ENCODE data around the gene ACP2. TPM values are rescaled to one million over a fixed set of nuclear protein-coding genes. Genes with fewer than 3 reads are reported as not detected.

Gene ACP2
- total RNA-seq, 1 donor from 2014 or later = 22.5 TPM

DNA sequence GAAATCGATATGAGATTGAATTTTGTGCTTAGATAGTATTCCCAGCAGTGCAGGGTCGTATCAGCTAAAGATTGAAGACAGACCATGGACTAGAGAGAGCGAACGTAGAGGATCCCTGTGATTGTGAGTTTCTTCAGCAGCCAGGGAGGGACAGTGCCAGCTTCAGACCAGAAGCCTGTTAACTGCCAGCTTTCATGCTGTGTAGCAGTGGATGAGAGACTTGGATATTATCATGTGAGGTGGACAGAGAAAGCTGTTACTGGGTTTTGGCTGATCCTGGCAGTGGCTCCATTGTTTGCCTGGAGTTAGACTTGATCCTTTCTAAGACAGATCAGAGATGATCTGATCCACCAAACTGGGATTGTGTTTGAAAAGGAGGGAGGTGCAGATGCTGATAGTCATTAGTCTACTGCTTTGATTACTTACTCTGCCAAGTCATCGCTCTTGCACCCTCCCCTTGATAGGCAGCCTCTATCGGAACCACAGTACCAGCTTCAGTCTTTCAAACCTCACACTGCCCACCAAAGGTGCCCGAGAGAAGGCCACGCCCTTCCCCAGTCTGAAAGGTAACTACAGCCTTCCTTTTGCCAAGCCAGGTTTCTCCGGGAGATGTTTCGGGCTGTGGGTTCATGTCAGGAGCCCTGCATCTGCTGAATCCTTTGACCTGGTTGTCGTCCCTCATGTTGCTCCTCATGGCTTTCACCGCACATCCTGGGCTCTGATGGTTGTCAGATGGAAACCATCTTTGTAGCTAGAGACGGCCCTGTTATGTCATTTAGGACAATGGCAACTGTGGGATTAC lies 37.6 kb upstream of the ACP2 start:
- intact Hi-C loops (cut with micrococcal nuclease) = no loop called here
- no peaks in the 10 kb centered on the region for H3K9me3 Mint-ChIP-seq
- TF ChIP-seq, protein P1, sequence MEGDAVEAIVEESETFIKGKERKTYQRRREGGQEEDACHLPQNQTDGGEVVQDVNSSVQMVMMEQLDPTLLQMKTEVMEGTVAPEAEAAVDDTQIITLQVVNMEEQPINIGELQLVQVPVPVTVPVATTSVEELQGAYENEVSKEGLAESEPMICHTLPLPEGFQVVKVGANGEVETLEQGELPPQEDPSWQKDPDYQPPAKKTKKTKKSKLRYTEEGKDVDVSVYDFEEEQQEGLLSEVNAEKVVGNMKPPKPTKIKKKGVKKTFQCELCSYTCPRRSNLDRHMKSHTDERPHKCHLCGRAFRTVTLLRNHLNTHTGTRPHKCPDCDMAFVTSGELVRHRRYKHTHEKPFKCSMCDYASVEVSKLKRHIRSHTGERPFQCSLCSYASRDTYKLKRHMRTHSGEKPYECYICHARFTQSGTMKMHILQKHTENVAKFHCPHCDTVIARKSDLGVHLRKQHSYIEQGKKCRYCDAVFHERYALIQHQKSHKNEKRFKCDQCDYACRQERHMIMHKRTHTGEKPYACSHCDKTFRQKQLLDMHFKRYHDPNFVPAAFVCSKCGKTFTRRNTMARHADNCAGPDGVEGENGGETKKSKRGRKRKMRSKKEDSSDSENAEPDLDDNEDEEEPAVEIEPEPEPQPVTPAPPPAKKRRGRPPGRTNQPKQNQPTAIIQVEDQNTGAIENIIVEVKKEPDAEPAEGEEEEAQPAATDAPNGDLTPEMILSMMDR (IDR thresholded peaks at IDR 0.05) = no peak
- ATAC-seq (ENCODE audit: low read depth) (no peak), DNase-seq (no peak)
- ChIA-PET CTCF (no interaction called here), POLR2A (no interaction called here)
- H3K27me3 Mint-ChIP-seq = no peaks in the 10 kb centered on the region
- peaks cover 94% of the 10 kb centered on the region for H3K36me3 Mint-ChIP-seq (ENCODE audit: low read depth)
- H3K4me1 Mint-ChIP-seq = no peaks in the 10 kb centered on the region
- H3K4me3 Mint-ChIP-seq = no peak overlapping the region
- H3K27ac Mint-ChIP-seq = no peak overlapping the region

DNA sequence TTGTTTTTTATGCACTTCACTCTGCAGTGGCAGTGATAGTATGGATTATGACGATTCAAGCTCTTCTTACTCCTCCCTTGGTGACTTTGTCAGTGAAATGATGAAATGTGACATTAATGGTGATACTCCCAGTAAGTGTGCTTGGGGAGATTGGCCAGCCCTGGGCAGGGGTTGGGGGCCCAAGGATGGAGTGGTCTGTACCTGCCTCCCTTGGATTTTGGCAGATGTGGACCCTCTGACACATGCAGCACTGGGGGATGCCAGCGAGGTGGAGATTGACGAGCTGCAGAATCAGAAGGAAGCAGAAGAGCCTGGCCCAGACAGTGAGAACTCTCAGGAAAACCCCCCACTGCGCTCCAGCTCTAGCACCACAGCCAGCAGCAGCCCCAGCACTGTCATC lies 35.5 kb upstream of the ACP2 start:
- intact Hi-C loops (cut with micrococcal nuclease) = no loop called here
- H3K9me3 Mint-ChIP-seq = no peaks in the 10 kb centered on the region
- ATAC-seq (ENCODE audit: low read depth) (no peak), DNase-seq (no peak)
- H3K4me3 Mint-ChIP-seq = no peak overlapping the region
- ChIA-PET POLR2A (no interaction called here), CTCF (no interaction called here)
- peaks cover 93% of the 10 kb centered on the region for H3K36me3 Mint-ChIP-seq (ENCODE audit: low read depth)
- H3K4me1 Mint-ChIP-seq = no peaks in the 10 kb centered on the region
- H3K27ac Mint-ChIP-seq = no peak overlapping the region
- TF ChIP-seq, protein P1 (IDR thresholded peaks at IDR 0.05) = no peak
- no peaks in the 10 kb centered on the region for H3K27me3 Mint-ChIP-seq

DNA sequence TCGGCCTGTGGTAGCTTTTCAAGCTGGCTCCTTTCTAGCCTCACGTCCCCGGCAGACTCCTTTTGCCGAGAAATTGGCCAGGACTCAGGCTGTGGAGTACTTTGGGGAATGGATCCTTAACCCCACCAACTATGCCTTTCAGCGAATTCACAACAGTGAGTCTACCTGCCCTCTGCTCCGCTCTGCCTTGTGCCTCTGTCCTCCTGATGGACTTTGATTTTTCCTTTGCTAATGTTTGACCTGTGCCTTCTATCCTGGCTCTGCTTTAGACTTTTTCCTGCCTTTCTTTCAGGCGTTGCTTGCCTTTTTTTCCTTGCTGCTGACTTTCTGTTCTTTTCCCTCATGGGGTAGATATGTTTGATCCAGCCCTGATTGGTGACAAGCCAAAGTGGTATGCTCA lies 33.8 kb upstream of the ACP2 start:
- intact Hi-C loops (cut with micrococcal nuclease) = no loop called here
- Mint-ChIP-seq H3K4me3 (no peak overlapping the region), H3K9me3 (no peaks in the 10 kb centered on the region), H3K4me1 (no peaks in the 10 kb centered on the region), H3K36me3 (ENCODE audit: low read depth) (peaks cover 91% of the 10 kb centered on the region), H3K27ac (no peak overlapping the region), H3K27me3 (no peaks in the 10 kb centered on the region)
- no peak for ATAC-seq (ENCODE audit: low read depth)
- POLR2A ChIA-PET = no interaction called here
- TF ChIP-seq, protein P1 (IDR thresholded peaks at IDR 0.05) = no peak
- DNase-seq = no peak
- CTCF ChIA-PET = no interaction called here

DNA sequence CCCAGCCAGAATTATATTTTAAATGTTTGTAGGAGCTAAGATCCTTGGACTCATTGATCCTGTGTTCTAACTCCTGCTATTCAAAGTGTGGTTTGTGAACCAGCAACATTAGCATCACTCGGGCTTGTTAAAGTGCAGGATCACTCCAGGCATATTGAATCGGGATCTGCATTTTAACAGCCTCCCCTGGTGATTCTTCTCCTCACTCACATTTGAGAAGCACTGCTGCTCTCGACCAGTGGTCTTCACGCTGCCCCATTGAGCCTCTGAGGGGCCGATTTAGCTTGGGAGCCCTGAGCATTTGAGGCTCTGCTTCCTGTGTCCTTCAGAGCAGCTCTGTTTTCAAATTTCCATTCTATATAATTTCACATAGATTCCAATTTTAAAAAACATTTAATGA lies 32.2 kb upstream of the ACP2 start:
- Mint-ChIP-seq H3K9me3 (no peaks in the 10 kb centered on the region), H3K27ac (no peak overlapping the region), H3K27me3 (no peaks in the 10 kb centered on the region), H3K4me3 (no peak overlapping the region), H3K36me3 (ENCODE audit: low read depth) (peaks cover 91% of the 10 kb centered on the region), H3K4me1 (no peaks in the 10 kb centered on the region)
- CTCF ChIA-PET = no interaction called here
- ATAC-seq (ENCODE audit: low read depth) = no peak
- intact Hi-C loops (cut with micrococcal nuclease) = no loop called here
- no peak for DNase-seq
- TF ChIP-seq, protein P1 (IDR thresholded peaks at IDR 0.05) = no peak
- POLR2A ChIA-PET = no interaction called here

DNA sequence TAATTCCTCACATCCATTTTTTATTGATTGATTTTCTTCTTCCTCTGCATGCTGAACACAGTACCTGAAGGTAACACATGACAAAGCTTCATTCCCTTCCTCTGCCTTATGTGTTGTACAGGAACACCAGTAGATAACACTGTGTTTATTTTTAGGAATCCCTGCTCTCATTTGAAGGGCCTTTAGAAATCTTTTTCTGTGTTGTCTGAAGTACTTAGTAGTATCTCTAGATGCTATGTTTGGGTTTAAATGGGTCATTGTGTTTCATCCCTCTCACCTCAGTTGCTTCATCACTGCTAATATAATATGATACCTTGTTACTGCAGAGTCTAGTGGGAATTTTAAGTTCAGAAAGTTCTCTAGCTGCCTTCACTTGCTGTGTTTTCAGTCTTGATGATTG lies 31.5 kb upstream of the ACP2 start:
- POLR2A ChIA-PET = interaction anchor here (0.8 kb wide), 1 partner anchor 26 kb away, joined by 3 read pairs; no protein-coding TSS in a partner anchor
- no peak overlapping the region for H3K27ac Mint-ChIP-seq
- peaks cover 91% of the 10 kb centered on the region for H3K36me3 Mint-ChIP-seq (ENCODE audit: low read depth)
- no peaks in the 10 kb centered on the region for H3K9me3 Mint-ChIP-seq
- DNase-seq (no peak), ATAC-seq (ENCODE audit: low read depth) (no peak)
- CTCF ChIA-PET = no interaction called here
- no peak overlapping the region for H3K4me3 Mint-ChIP-seq
- TF ChIP-seq, protein P1 (IDR thresholded peaks at IDR 0.05) = no peak
- intact Hi-C loops (cut with micrococcal nuclease) = no loop called here
- H3K4me1 Mint-ChIP-seq = no peaks in the 10 kb centered on the region
- no peaks in the 10 kb centered on the region for H3K27me3 Mint-ChIP-seq
